ENCODE results near the gene KIAA1958.

Gene KIAA1958

DNA sequence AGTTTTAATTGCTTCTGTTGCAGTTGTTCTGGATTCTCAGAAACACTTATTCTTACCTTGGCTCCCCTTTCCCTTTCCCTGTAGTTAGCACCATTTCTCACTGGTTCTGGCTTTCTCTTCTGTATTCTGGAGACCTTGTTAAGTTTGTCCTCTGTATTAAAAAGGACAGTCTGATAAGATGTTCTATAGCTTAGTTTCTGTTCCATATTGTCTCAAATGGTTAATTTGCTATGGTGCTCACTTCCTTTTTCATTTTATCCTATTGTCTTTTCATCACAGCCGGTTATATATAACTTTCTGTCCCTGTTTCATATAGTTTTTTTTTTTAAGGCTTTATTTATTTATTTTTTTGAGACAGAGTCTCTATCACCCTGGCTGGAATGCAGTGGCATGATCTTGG, 41.4 kb upstream of the KIAA1958 start:
- Mint-ChIP-seq H3K27me3 (ENCODE audit: low read depth) (no peaks in the 10 kb centered on the region), H3K9me3 (no peaks in the 10 kb centered on the region), H3K27ac (no peak overlapping the region), H3K36me3 (ENCODE audit: low read depth) (peaks cover 39% of the 10 kb centered on the region), H3K4me3 (no peak overlapping the region), H3K4me1 (peaks cover 14% of the 10 kb centered on the region)
- TF ChIP-seq, protein P1, sequence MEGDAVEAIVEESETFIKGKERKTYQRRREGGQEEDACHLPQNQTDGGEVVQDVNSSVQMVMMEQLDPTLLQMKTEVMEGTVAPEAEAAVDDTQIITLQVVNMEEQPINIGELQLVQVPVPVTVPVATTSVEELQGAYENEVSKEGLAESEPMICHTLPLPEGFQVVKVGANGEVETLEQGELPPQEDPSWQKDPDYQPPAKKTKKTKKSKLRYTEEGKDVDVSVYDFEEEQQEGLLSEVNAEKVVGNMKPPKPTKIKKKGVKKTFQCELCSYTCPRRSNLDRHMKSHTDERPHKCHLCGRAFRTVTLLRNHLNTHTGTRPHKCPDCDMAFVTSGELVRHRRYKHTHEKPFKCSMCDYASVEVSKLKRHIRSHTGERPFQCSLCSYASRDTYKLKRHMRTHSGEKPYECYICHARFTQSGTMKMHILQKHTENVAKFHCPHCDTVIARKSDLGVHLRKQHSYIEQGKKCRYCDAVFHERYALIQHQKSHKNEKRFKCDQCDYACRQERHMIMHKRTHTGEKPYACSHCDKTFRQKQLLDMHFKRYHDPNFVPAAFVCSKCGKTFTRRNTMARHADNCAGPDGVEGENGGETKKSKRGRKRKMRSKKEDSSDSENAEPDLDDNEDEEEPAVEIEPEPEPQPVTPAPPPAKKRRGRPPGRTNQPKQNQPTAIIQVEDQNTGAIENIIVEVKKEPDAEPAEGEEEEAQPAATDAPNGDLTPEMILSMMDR (IDR thresholded peaks at IDR 0.05; ENCODE audit: unreplicated experiment in 3 of 3): no peak

DNA sequence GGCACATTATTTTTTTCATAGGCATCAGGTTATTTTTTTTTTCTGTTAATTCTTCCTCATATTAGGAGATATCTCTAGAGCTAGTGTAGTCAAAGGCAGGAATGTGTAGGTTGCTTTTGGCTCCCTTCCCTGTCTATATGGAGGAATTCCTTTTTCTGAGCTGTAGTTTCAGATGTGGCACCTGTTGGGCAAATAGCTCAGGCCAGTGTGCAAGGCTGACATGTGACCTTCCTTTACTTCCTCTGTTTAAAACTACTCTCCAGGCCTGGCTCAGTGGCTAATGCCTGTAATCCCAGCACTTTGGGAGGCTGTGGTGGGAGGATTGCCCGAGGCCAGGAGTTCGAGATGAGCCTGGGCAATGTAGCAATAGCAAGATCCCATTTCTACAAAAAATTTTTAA, 40.5 kb upstream of the KIAA1958 start:
- Mint-ChIP-seq H3K27ac (no peak overlapping the region), H3K9me3 (no peaks in the 10 kb centered on the region), H3K4me1 (peaks cover 14% of the 10 kb centered on the region), H3K4me3 (no peak overlapping the region), H3K36me3 (ENCODE audit: low read depth) (peaks cover 35% of the 10 kb centered on the region), H3K27me3 (ENCODE audit: low read depth) (no peaks in the 10 kb centered on the region)
- TF ChIP-seq, protein P1 (IDR thresholded peaks at IDR 0.05; ENCODE audit: unreplicated experiment in 3 of 3): no peak

DNA sequence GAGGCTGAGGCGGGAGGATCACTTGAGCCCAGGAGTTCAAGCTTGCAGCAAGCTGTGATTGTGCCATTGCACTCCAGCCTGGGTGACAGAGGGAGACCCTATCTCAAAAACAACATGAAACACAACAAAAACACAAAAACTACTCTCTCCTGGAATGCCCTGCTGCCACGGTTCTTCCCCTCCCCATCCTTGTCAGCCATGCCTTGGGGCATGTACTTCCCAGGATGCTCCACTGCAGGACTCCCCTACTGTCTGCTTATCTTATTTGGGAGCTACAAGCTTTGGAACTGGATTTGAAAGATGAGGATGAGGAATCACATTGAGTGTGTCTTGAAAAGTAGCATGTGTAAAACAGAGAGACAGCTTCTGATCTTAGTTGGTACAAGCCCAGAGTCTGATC, 40.1 kb upstream of the KIAA1958 start:
- no peak overlapping the region for H3K4me3 Mint-ChIP-seq
- H3K36me3 Mint-ChIP-seq (ENCODE audit: low read depth): peaks cover 33% of the 10 kb centered on the region
- H3K9me3 Mint-ChIP-seq: no peaks in the 10 kb centered on the region
- H3K4me1 Mint-ChIP-seq: peaks cover 14% of the 10 kb centered on the region
- H3K27ac Mint-ChIP-seq: peak overlapping the region; percentile 2 to 74 (median 7)
- H3K27me3 Mint-ChIP-seq (ENCODE audit: low read depth): no peaks in the 10 kb centered on the region
- TF ChIP-seq, protein P1 (IDR thresholded peaks at IDR 0.05; ENCODE audit: unreplicated experiment in 3 of 3): no peak

DNA sequence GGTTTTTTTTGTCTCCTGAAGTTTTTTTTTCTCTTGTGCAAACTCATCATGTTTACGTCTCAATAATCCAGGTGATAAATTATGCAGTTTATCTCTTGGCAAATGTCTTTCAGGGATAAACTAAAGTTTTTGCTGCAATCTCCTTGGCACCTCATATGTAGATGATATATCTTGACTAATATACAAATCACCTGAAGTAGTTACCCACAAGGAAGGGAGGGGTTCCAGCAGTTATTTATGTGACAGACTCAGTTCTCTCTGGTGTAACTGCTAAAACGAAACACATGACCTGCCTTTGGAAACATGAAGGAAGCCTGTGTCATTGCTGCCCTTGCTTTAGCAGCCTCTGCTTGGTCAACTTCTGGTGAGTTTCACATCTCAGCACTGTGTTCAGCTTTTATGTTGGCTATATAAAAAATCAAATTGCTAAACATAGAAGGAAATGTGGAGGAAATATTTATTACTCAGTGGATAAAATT, 39.3 kb upstream of the KIAA1958 start:
- H3K36me3 Mint-ChIP-seq (ENCODE audit: low read depth): peaks cover 31% of the 10 kb centered on the region
- TF ChIP-seq, protein P1 (IDR thresholded peaks at IDR 0.05; ENCODE audit: unreplicated experiment in 3 of 3): no peak
- peak overlapping the region; percentile 14 to 74 (median 23) for H3K27ac Mint-ChIP-seq
- peaks cover 14% of the 10 kb centered on the region for H3K4me1 Mint-ChIP-seq
- H3K27me3 Mint-ChIP-seq (ENCODE audit: low read depth): no peaks in the 10 kb centered on the region
- no peak overlapping the region for H3K4me3 Mint-ChIP-seq
- H3K9me3 Mint-ChIP-seq: no peaks in the 10 kb centered on the region

DNA sequence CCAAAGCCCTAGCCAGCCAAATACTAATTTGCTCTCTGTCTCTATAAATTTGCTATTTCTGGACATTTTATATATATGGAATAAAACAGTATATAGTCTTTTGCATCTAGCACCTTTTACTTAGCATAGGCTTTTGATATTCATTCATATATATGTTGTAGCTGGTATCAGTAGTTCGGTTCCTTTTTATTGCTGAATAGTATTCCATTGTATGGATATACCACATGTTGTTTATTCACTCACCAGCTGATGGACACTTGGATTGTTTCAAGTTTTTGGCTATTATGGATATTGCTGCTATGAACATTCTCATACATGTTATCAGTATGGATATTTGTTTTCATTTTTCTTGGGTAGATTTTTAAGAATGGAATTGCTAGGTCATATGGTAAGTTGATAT, 23.8 kb upstream of the KIAA1958 start:
- H3K27ac Mint-ChIP-seq: no peak overlapping the region
- TF ChIP-seq, protein P1 (IDR thresholded peaks at IDR 0.05; ENCODE audit: unreplicated experiment in 3 of 3): no peak
- peaks cover 10% of the 10 kb centered on the region for H3K9me3 Mint-ChIP-seq
- H3K4me1 Mint-ChIP-seq: no peaks in the 10 kb centered on the region
- H3K4me3 Mint-ChIP-seq: no peak overlapping the region
- peaks cover 75% of the 10 kb centered on the region for H3K36me3 Mint-ChIP-seq (ENCODE audit: low read depth)
- H3K27me3 Mint-ChIP-seq (ENCODE audit: low read depth): no peaks in the 10 kb centered on the region

DNA sequence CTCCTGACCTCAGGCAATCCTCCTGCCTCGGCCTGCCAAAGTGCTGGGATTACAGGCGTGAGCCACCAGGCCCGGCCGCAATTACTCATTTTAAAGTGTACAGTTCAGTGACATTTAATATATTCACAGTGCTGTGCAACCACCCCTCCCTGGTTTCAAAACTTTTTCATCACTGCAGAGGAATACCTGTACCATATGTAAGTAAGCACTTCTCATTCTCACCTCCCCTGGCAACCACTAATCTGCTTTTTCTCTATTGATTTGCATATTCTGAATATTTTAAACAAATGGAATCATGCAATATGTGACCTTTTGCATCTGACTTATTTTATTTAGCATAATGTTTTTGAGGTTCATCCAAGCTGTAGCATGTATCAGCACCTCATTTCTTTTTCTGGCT, 21.3 kb upstream of the KIAA1958 start:
- TF ChIP-seq, protein P1 (IDR thresholded peaks at IDR 0.05; ENCODE audit: unreplicated experiment in 3 of 3): no peak
- H3K27ac Mint-ChIP-seq: no peak overlapping the region
- no peaks in the 10 kb centered on the region for H3K4me1 Mint-ChIP-seq
- H3K4me3 Mint-ChIP-seq: no peak overlapping the region
- H3K9me3 Mint-ChIP-seq: peaks cover 10% of the 10 kb centered on the region
- peaks cover 71% of the 10 kb centered on the region for H3K36me3 Mint-ChIP-seq (ENCODE audit: low read depth)
- no peaks in the 10 kb centered on the region for H3K27me3 Mint-ChIP-seq (ENCODE audit: low read depth)

All from nephron (organoid).